Measurements from ENCODE around the gene DHX36.

Gene DHX36

DNA sequence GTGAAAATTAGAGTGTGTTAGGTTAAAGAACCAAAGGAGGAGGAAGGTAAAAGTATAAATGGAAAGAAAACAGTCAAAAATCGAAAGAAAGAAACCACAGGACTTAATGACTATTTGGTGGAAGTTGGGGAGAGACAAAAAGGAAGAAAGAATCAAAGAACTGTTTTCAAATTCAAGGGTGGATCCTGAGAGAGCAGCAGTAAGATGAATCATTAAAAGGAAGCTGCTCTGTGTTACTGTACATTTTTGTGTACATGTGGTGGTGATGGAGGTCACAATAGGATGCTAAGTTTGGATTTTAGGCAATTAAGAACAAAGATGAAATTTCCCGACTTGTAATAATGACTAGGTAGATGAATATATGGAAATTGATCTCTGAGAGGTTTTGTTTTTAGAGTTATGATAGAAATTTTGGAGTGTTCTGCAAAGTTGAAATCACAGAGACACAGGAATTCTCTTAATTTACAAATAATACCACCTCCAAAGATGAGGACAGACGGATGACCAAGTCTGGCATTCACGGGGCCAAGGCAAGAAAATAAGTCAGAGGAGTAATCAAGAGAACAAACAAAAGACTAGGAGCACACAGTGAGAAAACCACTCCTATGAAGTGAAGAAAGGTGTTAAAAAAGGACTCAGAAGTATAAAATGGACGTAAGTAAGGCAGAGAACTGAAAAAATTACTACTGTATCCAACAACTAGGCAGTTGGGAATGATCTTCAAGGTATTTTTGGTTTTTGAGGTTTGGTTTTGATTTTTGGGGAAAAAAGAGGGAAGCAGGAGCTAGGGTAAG lies 7.1 kb downstream of the DHX36 start:
- TF ChIP-seq, protein P1, sequence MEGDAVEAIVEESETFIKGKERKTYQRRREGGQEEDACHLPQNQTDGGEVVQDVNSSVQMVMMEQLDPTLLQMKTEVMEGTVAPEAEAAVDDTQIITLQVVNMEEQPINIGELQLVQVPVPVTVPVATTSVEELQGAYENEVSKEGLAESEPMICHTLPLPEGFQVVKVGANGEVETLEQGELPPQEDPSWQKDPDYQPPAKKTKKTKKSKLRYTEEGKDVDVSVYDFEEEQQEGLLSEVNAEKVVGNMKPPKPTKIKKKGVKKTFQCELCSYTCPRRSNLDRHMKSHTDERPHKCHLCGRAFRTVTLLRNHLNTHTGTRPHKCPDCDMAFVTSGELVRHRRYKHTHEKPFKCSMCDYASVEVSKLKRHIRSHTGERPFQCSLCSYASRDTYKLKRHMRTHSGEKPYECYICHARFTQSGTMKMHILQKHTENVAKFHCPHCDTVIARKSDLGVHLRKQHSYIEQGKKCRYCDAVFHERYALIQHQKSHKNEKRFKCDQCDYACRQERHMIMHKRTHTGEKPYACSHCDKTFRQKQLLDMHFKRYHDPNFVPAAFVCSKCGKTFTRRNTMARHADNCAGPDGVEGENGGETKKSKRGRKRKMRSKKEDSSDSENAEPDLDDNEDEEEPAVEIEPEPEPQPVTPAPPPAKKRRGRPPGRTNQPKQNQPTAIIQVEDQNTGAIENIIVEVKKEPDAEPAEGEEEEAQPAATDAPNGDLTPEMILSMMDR (IDR thresholded peaks at IDR 0.05; ENCODE audit: control insufficient read depth, extremely low read depth, insufficient read depth) = no peak
- no peak overlapping the region for H3K4me3 ChIP-seq (ENCODE audit: low read depth, low read length)
- DNase-seq (ENCODE audit: low read depth) = no peak

DNA sequence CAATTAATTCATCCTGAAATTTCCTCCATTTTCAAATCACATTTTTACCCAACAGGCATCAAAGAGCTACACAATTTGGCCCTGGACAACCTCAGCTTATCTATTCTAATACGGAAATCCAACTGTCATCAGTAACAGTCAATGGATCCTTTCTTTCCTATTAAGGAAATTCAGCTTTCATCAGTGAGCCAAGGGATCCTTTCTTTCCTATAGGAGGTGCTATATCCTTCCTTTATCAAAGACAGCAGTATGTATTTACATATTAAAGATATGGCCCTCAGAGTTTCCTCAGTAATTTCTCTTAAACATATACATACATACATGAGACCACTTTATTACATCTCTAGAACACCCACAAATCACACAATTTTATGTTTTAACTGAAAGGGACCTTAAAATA lies 10.1 kb downstream of the DHX36 start:
- TF ChIP-seq, protein P1 (IDR thresholded peaks at IDR 0.05; ENCODE audit: control insufficient read depth, extremely low read depth, insufficient read depth) = no peak
- H3K4me3 ChIP-seq (ENCODE audit: low read depth, low read length) = no peak overlapping the region
- no peak for DNase-seq (ENCODE audit: low read depth)

DNA sequence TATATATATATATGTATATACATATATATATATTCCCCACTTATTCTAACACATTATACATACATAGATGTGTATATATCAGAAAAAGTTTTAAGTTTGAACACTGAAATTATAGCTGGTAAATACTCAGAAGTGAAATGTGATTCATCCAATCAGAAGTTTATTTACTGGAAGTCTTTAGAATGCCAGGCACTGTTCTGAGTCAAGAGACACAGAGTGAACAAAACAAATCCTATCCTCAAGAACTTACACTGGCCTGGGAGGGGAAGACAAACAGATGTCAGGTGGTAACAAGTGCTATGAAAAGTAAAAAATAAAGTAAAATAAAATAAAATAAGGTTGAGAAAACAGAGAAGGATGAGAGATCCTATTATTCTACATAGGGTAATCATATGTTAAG lies 13.4 kb downstream of the DHX36 start:
- no peak overlapping the region for H3K4me3 ChIP-seq (ENCODE audit: low read depth, low read length)
- DNase-seq (ENCODE audit: low read depth) = no peak
- TF ChIP-seq, protein P1 (IDR thresholded peaks at IDR 0.05; ENCODE audit: control insufficient read depth, extremely low read depth, insufficient read depth) = no peak

DNA sequence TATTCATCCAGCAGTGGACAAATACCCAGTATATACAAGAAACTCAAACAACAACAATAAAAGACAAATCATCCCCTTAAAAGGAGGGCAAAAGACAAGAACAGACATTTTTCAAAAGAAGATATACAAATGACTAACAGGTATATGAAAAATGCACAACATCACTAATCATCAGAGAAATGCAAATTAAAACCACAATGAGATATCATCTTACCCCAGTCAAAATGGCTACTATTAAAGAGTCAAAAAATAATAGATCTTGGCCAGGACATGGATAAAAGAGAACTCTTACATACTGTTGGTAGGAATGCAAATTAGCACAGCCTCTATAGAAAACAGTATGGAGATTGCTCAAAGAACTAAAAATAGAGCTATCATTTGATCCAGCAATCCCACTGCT lies 16.9 kb downstream of the DHX36 start:
- TF ChIP-seq, protein P1 (IDR thresholded peaks at IDR 0.05; ENCODE audit: control insufficient read depth, extremely low read depth, insufficient read depth) = no peak
- no peak for DNase-seq (ENCODE audit: low read depth)

DNA sequence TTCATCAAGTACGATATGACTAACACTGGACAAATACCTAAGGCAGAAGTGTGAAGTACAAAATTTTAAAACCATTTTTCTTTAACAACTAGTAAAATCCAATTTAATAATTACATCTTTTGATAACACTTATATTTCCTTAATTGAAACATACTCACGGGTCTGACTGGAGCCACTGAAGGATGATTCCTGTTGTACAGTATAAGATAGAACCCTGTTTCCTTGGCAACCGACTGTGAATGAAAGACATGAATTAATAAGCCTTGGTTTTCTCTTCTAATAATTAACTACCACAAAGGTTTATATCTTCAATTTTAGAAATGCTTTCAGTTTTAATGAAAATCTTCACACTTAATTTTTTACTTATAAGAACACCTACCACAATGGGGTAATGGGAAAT lies 19.4 kb downstream of the DHX36 start:
- no peak overlapping the region for H3K4me3 ChIP-seq (ENCODE audit: low read depth, low read length)
- DNase-seq (ENCODE audit: low read depth) = no peak
- TF ChIP-seq, protein P1 (IDR thresholded peaks at IDR 0.05; ENCODE audit: control insufficient read depth, extremely low read depth, insufficient read depth) = no peak

More for the DNA sequence above, 16.9 kb downstream of the DHX36 start:
- no peak overlapping the region for H3K4me3 ChIP-seq (ENCODE audit: low read depth, low read length)

DNA sequence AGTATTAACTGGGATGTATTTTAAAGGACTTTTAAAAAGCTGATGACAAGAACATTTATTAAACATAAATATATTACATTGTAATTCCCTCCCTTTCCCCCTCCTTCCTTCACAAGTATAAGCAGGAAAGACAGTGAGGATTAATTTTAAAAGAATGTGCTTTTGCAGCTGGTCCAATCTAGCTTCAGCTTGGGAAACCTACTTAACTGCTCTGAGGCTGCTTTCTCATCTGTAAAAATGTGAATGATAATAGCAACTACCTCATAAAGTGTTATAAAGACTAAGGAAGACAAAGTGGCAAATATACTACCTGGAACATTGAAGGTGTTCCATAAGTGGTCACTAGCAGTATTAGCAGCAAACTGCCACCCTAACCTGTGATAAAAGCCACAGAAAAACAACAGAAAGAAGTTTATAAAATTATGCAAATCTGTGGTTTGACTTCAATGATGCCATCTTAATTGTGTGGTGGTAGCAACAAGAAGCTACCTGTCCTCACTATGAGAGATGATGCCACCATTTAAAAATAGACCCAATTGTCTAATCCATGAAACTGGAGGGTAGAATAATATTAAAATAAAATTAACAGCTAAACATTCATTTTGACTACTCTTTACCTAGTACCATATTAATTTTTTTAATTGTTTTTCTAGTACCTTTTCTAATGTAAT lies 20.0 kb downstream of the DHX36 start:
- no peak overlapping the region for H3K4me3 ChIP-seq (ENCODE audit: low read depth, low read length)
- TF ChIP-seq, protein P1 (IDR thresholded peaks at IDR 0.05; ENCODE audit: control insufficient read depth, extremely low read depth, insufficient read depth) = no peak
- no peak for DNase-seq (ENCODE audit: low read depth)

All from LNCaP clone FGC (cell line).